KMS-11 (cell line): Measurements from ENCODE around the gene IFNAR1.

Experiments
- H2AFZ ChIP-seq: fragments of 200-600 bp; sonication (generic); 2 replicates; pipeline ENCODE4 v1.6.1; 2016; ENCODE audit warnings: antibody characterized with exemption, mixed run types, low read depth
- H3K27ac ChIP-seq: fragments of 200-600 bp; sonication (generic); 2 replicates; pipeline ENCODE4 v1.6.1; 2016; ENCODE audit warnings: mild to moderate bottlenecking, mixed run types
- H3K27me3 ChIP-seq: fragments of 200-600 bp; sonication (generic); 2 replicates; pipeline ENCODE4 v1.6.1; 2017; ENCODE audit warnings: mild to moderate bottlenecking, low read depth, mixed run types, moderate library complexity; ENCODE audit not compliant: insufficient read depth
- H3K36me3 ChIP-seq: fragments of 200-600 bp; sonication (generic); 2 replicates; pipeline ENCODE4 v1.6.1; 2017; ENCODE audit warnings: mild to moderate bottlenecking, mixed run types; ENCODE audit not compliant: insufficient read depth
- H3K4me1 ChIP-seq: fragments of 200-600 bp; sonication (generic); 2 replicates; pipeline ENCODE4 v1.6.1; 2016; ENCODE audit warnings: mild to moderate bottlenecking, low read depth, mixed run types; ENCODE audit not compliant: poor library complexity, severe bottlenecking
- H3K4me2 ChIP-seq: fragments of 200-600 bp; sonication (generic); 2 replicates; pipeline ENCODE4 v1.7.0; 2016; ENCODE audit warnings: mild to moderate bottlenecking, mixed run types
- H3K4me3 ChIP-seq: fragments of 200-600 bp; sonication (generic); IDR thresholded peaks from 2 replicates; pipeline ENCODE4 v1.6.1; 2017; ENCODE audit warnings: low read depth, low read length, mixed read lengths; ENCODE audit not compliant: insufficient read depth
- H3K79me2 ChIP-seq: fragments of 200-600 bp; sonication (generic); 2 replicates; pipeline ENCODE4 v1.6.1; 2016; ENCODE audit warnings: low read depth, mixed run types; ENCODE audit not compliant: insufficient read depth
- H3K9ac ChIP-seq: fragments of 200-600 bp; sonication (generic); 2 replicates; pipeline ENCODE4 v1.6.1; 2016; ENCODE audit warnings: mild to moderate bottlenecking, mixed run types
- H4K20me1 ChIP-seq: fragments of 200-600 bp; sonication (generic); 2 replicates; pipeline ENCODE4 v1.6.1; 2016; ENCODE audit warnings: mild to moderate bottlenecking, mixed run types; ENCODE audit not compliant: insufficient read depth
- TF ChIP-seq, protein P1 (sequence below): fragments of 200-600 bp; sonication (generic); conservative IDR thresholded peaks from 2 replicates; pipeline ENCODE4 v1.6.1; 2017; ENCODE audit warnings: low read depth, mild to moderate bottlenecking, antibody characterized with exemption, low read length, moderate library complexity, mixed read lengths

Gene IFNAR1

DNA sequence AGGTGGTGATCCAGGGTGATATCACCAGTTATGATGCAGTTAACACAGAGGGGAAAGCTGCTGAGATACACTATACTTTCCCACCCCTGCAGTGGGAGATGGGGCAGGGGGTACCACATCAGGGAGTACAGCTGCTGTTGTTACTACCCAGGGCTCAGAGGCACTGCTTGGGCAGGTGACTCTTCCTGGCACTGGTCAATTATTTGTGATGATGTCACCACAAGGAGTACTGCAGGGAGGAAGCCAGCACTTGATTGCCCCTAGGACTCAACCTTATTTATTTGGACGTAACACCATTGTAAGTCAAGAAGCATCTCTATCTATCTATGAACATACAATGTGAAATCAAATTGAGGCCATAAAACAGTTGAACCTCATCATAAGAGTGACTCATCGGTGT is 10.1 kb downstream of the IFNAR1 start:
- TF ChIP-seq, protein P1, sequence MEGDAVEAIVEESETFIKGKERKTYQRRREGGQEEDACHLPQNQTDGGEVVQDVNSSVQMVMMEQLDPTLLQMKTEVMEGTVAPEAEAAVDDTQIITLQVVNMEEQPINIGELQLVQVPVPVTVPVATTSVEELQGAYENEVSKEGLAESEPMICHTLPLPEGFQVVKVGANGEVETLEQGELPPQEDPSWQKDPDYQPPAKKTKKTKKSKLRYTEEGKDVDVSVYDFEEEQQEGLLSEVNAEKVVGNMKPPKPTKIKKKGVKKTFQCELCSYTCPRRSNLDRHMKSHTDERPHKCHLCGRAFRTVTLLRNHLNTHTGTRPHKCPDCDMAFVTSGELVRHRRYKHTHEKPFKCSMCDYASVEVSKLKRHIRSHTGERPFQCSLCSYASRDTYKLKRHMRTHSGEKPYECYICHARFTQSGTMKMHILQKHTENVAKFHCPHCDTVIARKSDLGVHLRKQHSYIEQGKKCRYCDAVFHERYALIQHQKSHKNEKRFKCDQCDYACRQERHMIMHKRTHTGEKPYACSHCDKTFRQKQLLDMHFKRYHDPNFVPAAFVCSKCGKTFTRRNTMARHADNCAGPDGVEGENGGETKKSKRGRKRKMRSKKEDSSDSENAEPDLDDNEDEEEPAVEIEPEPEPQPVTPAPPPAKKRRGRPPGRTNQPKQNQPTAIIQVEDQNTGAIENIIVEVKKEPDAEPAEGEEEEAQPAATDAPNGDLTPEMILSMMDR, result no peak
- Histone ChIP-seq H3K4me3 (no peak overlapping the region), H3K9ac (no peak overlapping the region), H3K36me3 (peaks cover 8% of the 10 kb centered on the region; the same call in 1 of the 2 replicates), H2AFZ (no peak overlapping the region), H3K27me3 (no peaks in the 10 kb centered on the region), H3K4me2 (no peak overlapping the region), H3K79me2 (peaks cover 52% of the 10 kb centered on the region), H4K20me1 (no peaks in the 10 kb centered on the region), H3K4me1 (peaks cover 58% of the 10 kb centered on the region), H3K27ac (no peak overlapping the region)

GRCh38 chr21:33339135-33339534 is 14.4 kb downstream of the IFNAR1 start:
- Histone ChIP-seq H2AFZ (no peak overlapping the region), H3K4me3 (no peak overlapping the region), H3K79me2 (peaks cover 25% of the 10 kb centered on the region), H3K9ac (no peak overlapping the region), H3K4me2 (no peak overlapping the region), H4K20me1 (no peaks in the 10 kb centered on the region), H3K4me1 (peaks cover 18% of the 10 kb centered on the region), H3K36me3 (peaks cover 8% of the 10 kb centered on the region; the same call in 1 of the 2 replicates), H3K27me3 (no peaks in the 10 kb centered on the region), H3K27ac (no peak overlapping the region)
- TF ChIP-seq, protein P1, result no peak

- peaks cover 15% of the 10 kb centered on the region for H3K4me1 ChIP-seq
- peaks cover 8% of the 10 kb centered on the region; the same call in 1 of the 2 replicates for H3K36me3 ChIP-seq
- H3K27me3 ChIP-seq, result no peaks in the 10 kb centered on the region
- H3K4me3 ChIP-seq, result no peak overlapping the region
- H3K79me2 ChIP-seq, result peaks cover 17% of the 10 kb centered on the region
- H3K9ac ChIP-seq, result no peak overlapping the region
- TF ChIP-seq, protein P1, result no peak
- H3K4me2 ChIP-seq, result no peak overlapping the region
- no peak overlapping the region for H2AFZ ChIP-seq
- no peak overlapping the region for H3K27ac ChIP-seq
- H4K20me1 ChIP-seq, result no peaks in the 10 kb centered on the region
Measured at GRCh38 chr21:33339918-33340317, 15.1 kb downstream of the IFNAR1 start.

GRCh38 chr21:33345751-33346238 is 21.0 kb downstream of the IFNAR1 start:
- no peak overlapping the region for H3K9ac ChIP-seq
- peaks cover 4% of the 10 kb centered on the region; the same call in 1 of the 2 replicates for H3K79me2 ChIP-seq
- TF ChIP-seq, protein P1, result no peak
- no peaks in the 10 kb centered on the region for H3K27me3 ChIP-seq
- H4K20me1 ChIP-seq, result no peaks in the 10 kb centered on the region
- peak overlapping the region; percentile 50; the same call in 1 of the 2 replicates for H3K4me2 ChIP-seq
- H3K4me3 ChIP-seq, result no peak overlapping the region
- H3K36me3 ChIP-seq, result no peaks in the 10 kb centered on the region
- no peak overlapping the region for H2AFZ ChIP-seq
- peak overlapping the region; percentile 45 for H3K27ac ChIP-seq
- peaks cover 29% of the 10 kb centered on the region for H3K4me1 ChIP-seq
